SK-N-SH treated with all-trans-retinoic acid at 6 μM for 48 hours (cell line): ENCODE measurements around the gene EBF3.

ENCODE experiments used
- ATAC-seq: fragments of 200-7000 bp; cut with Tn5 transposase; 3 replicates; pipeline ENCODE4 v1.9.1; 2020; ENCODE audit warnings: mild to moderate bottlenecking, moderate library complexity
- ARNTL ChIP-seq: fragments of 450-650 bp; formaldehyde crosslinking; IDR thresholded peaks from 2 replicates; pipeline ENCODE4 v1.5.0; 2020; ENCODE audit warnings: low read depth, mild to moderate bottlenecking, moderate library complexity, borderline replicate concordance
- BACH2 ChIP-seq: fragments of 250-450 bp; sonication (Bioruptor Pico); IDR thresholded peaks from 2 replicates; pipeline ENCODE4 v1.9.0; 2021; ENCODE audit warnings: mild to moderate bottlenecking, borderline replicate concordance
- CREB5 ChIP-seq: fragments of 250-450 bp; sonication (Bioruptor Pico); IDR thresholded peaks from 2 replicates; pipeline ENCODE4 v1.5.1; 2020; ENCODE audit warnings: low read depth, mild to moderate bottlenecking, moderate library complexity
- CSDC2 ChIP-seq: fragments of 250-450 bp; sonication (Bioruptor Pico); IDR thresholded peaks from 2 replicates; pipeline ENCODE4 v1.5.0; 2020; ENCODE audit warnings: mild to moderate bottlenecking, moderate library complexity
- CSRNP3 ChIP-seq: fragments of 250-450 bp; sonication (Bioruptor Pico); IDR thresholded peaks from 2 replicates; pipeline ENCODE4 v1.5.1; 2021; ENCODE audit warnings: mild to moderate bottlenecking, moderate library complexity
- ESRRG ChIP-seq: fragments of 250-450 bp; sonication (Bioruptor Pico); IDR thresholded peaks from 2 replicates; pipeline ENCODE4 v1.6.1; 2021; ENCODE audit warnings: mild to moderate bottlenecking
- GLIS3 ChIP-seq: fragments of 250-450 bp; sonication (Bioruptor Pico); IDR thresholded peaks from 2 replicates; pipeline ENCODE4 v1.5.0; 2020; ENCODE audit warnings: mild to moderate bottlenecking, moderate library complexity
- ISL1 ChIP-seq: fragments of 250-450 bp; sonication (Bioruptor Pico); IDR thresholded peaks from 2 replicates; pipeline ENCODE4 v2.1.2; 2022; ENCODE audit warnings: mild to moderate bottlenecking, moderate library complexity
- PATZ1 ChIP-seq: fragments of 250-450 bp; sonication (Bioruptor Pico); IDR thresholded peaks from 2 replicates; pipeline ENCODE4 v1.8.0; 2020; ENCODE audit warnings: mild to moderate bottlenecking, moderate library complexity, borderline replicate concordance
- POU6F1 ChIP-seq: fragments of 250-450 bp; sonication (Bioruptor Pico); IDR thresholded peaks from 2 replicates; pipeline ENCODE4 v1.8.0; 2021; ENCODE audit warnings: low read depth, mild to moderate bottlenecking, moderate library complexity, borderline replicate concordance
- PPARA ChIP-seq: fragments of 250-450 bp; sonication (Bioruptor Pico); IDR thresholded peaks from 2 replicates; pipeline ENCODE4 v1.5.0; 2020; ENCODE audit warnings: mild to moderate bottlenecking, borderline replicate concordance
- RARB ChIP-seq: fragments of 250-450 bp; sonication (Bioruptor Pico); IDR thresholded peaks from 2 replicates; pipeline ENCODE4 v1.8.0; 2021; ENCODE audit warnings: mild to moderate bottlenecking, moderate library complexity
- SNAI2 ChIP-seq: fragments of 250-450 bp; sonication (Bioruptor Pico); IDR thresholded peaks from 2 replicates; pipeline ENCODE4 v1.5.0; 2020; ENCODE audit warnings: mild to moderate bottlenecking, moderate library complexity
- TCF4 ChIP-seq: fragments of 250-450 bp; sonication (Bioruptor Pico); IDR thresholded peaks from 2 replicates; pipeline ENCODE4 v1.8.0; 2021; ENCODE audit warnings: mild to moderate bottlenecking, moderate library complexity, borderline replicate concordance
- TOX ChIP-seq: fragments of 250-450 bp; sonication (Bioruptor Pico); IDR thresholded peaks from 2 replicates; pipeline ENCODE4 v1.8.0; 2021; ENCODE audit warnings: mild to moderate bottlenecking, moderate library complexity, borderline replicate concordance
- TSHZ2 ChIP-seq: fragments of 250-450 bp; sonication (Bioruptor Pico); IDR thresholded peaks from 2 replicates; pipeline ENCODE4 v1.5.0; 2020; ENCODE audit warnings: mild to moderate bottlenecking, moderate library complexity
- ZC3H10 ChIP-seq: fragments of 250-450 bp; sonication (Bioruptor Pico); IDR thresholded peaks from 2 replicates; pipeline ENCODE4 v1.5.1; 2021; ENCODE audit warnings: mild to moderate bottlenecking, moderate library complexity
- ZFP3 ChIP-seq: fragments of 250-450 bp; sonication (Bioruptor Pico); IDR thresholded peaks from 2 replicates; pipeline ENCODE4 v1.5.0; 2020; ENCODE audit warnings: mild to moderate bottlenecking, moderate library complexity
- ZFP30 ChIP-seq: fragments of 450-650 bp; formaldehyde crosslinking; IDR thresholded peaks from 2 replicates; pipeline ENCODE4 v1.5.0; 2022; ENCODE audit warnings: mild to moderate bottlenecking, moderate library complexity
- ZNF565 ChIP-seq: fragments of 450-650 bp; formaldehyde crosslinking; conservative IDR thresholded peaks from 2 replicates; pipeline ENCODE4 v1.5.0; 2020; ENCODE audit warnings: low read depth, mild to moderate bottlenecking, moderate library complexity
- ZNF70 ChIP-seq: fragments of 450-650 bp; formaldehyde crosslinking; IDR thresholded peaks from 2 replicates; pipeline ENCODE4 v1.5.0; 2020; ENCODE audit warnings: mild to moderate bottlenecking, moderate library complexity
- ZNF8 ChIP-seq: fragments of 450-650 bp; formaldehyde crosslinking; IDR thresholded peaks from 2 replicates; pipeline ENCODE4 v1.5.0; 2020; ENCODE audit warnings: mild to moderate bottlenecking, moderate library complexity

EBF3 gene

GRCh38 chr10:129850790-129851189 is 113.3 kb downstream of the EBF3 start:
- no peak for ATAC-seq
- no peak for TF ChIP-seq SNAI2
- no peak for TF ChIP-seq ZC3H10 (CRISPR knock-in tag)
- no peak for TF ChIP-seq ZNF8 (CRISPR knock-in tag)
- TF ChIP-seq TCF4 (CRISPR knock-in tag) = no peak
- no peak for TF ChIP-seq GLIS3 (CRISPR knock-in tag)
- no peak for TF ChIP-seq PPARA (CRISPR knock-in tag)
- no peak for TF ChIP-seq CREB5 (CRISPR knock-in tag)
- no peak for TF ChIP-seq ZFP30 (CRISPR knock-in tag)
- no peak for TF ChIP-seq PATZ1 (CRISPR knock-in tag)
- TF ChIP-seq BACH2 = no peak
- no peak for TF ChIP-seq ISL1 (CRISPR knock-in tag)
- no peak for TF ChIP-seq ARNTL (CRISPR knock-in tag)
- no peak for TF ChIP-seq CSRNP3 (CRISPR knock-in tag)
- no peak for TF ChIP-seq ZNF565 (CRISPR knock-in tag)
- TF ChIP-seq TOX (CRISPR knock-in tag) = no peak
- TF ChIP-seq ZFP3 = no peak
- TF ChIP-seq TSHZ2 (CRISPR knock-in tag) = no peak
- TF ChIP-seq CSDC2 (CRISPR knock-in tag) = no peak
- TF ChIP-seq ESRRG (CRISPR knock-in tag) = no peak
- TF ChIP-seq RARB (CRISPR knock-in tag) = no peak

- ATAC-seq = no peak
- no peak for TF ChIP-seq TSHZ2 (CRISPR knock-in tag)
- no peak for TF ChIP-seq PPARA (CRISPR knock-in tag)
- no peak for TF ChIP-seq ISL1 (CRISPR knock-in tag)
- TF ChIP-seq ZFP3 = no peak
- TF ChIP-seq ZNF70 (CRISPR knock-in tag) = no peak
- no peak for TF ChIP-seq RARB (CRISPR knock-in tag)
- TF ChIP-seq BACH2 = no peak
- TF ChIP-seq ZC3H10 (CRISPR knock-in tag) = no peak
- no peak for TF ChIP-seq ZFP30 (CRISPR knock-in tag)
- TF ChIP-seq TCF4 (CRISPR knock-in tag) = no peak
- TF ChIP-seq POU6F1 (CRISPR knock-in tag) = no peak
- no peak for TF ChIP-seq ESRRG (CRISPR knock-in tag)
- no peak for TF ChIP-seq GLIS3 (CRISPR knock-in tag)
Observed at GRCh38 chr10:129850316-129850715, 113.8 kb downstream of the EBF3 start.
